ENCODE data around the gene GRM4.
"Not testable (repeated sequence)": the region's sequence is repeated elsewhere in the genome, so short reads cannot be mapped to it uniquely, and the experiment has no call there.

GRM4 gene

GRCh38 chr6:34018961-34019606 lies 126.8 kb downstream of the GRM4 start:
- no peaks in the 10 kb centered on the region; the same call in 1 of the 2 replicates for H3K27me3 ChIP-seq (ENCODE audit: low read length)
- no peaks in the 10 kb centered on the region for H3K36me3 ChIP-seq (ENCODE audit: low read length)
- no peaks in the 10 kb centered on the region for H3K9me2 ChIP-seq (replicated peaks; ENCODE audit: insufficient read depth, low read length)
- H3K79me2 ChIP-seq (ENCODE audit: insufficient read depth, low read length): no peaks in the 10 kb centered on the region
- no peaks in the 10 kb centered on the region for H3K9me3 ChIP-seq (ENCODE audit: insufficient read depth, low read length)
- H4K20me1 ChIP-seq (ENCODE audit: low read depth, low read length): no peaks in the 10 kb centered on the region
- H3K4me2 ChIP-seq (ENCODE audit: low read depth, low read length, poor library complexity, severe bottlenecking): no peak overlapping the region
- no peak for TF ChIP-seq CTCF (IDR thresholded peaks at IDR 0.05; ENCODE audit: insufficient read depth, low read length, poor library complexity, severe bottlenecking)
- no peak for TF ChIP-seq EZH2phosphoT487 (conservative IDR thresholded peaks at IDR 0.05; ENCODE audit: low read length)
- no peaks in the 10 kb centered on the region for H3F3A ChIP-seq (ENCODE audit: insufficient read depth)
- no peak overlapping the region for H3K9ac ChIP-seq (ENCODE audit: low read length)
- H2AFZ ChIP-seq (ENCODE audit: low read depth, low read length, severe bottlenecking): no peak overlapping the region
- no peak overlapping the region for H3K27ac ChIP-seq (ENCODE audit: low read depth, low read length)
- H3K4me3 ChIP-seq (ENCODE audit: insufficient read depth, low read length, poor library complexity, severe bottlenecking): no peak overlapping the region

- H3K4me3 ChIP-seq (ENCODE audit: insufficient read depth, low read length, poor library complexity, severe bottlenecking): no peak overlapping the region
- H3K4me2 ChIP-seq (ENCODE audit: low read depth, low read length, poor library complexity, severe bottlenecking): no peak overlapping the region
- no peaks in the 10 kb centered on the region for H3K9me2 ChIP-seq (replicated peaks; ENCODE audit: insufficient read depth, low read length)
- TF ChIP-seq CTCF (IDR thresholded peaks at IDR 0.05; ENCODE audit: insufficient read depth, low read length, poor library complexity, severe bottlenecking) (no peak), EZH2phosphoT487 (conservative IDR thresholded peaks at IDR 0.05; ENCODE audit: low read length) (no peak)
- H3K36me3 ChIP-seq (ENCODE audit: low read length): no peaks in the 10 kb centered on the region
- no peaks in the 10 kb centered on the region for H4K20me1 ChIP-seq (ENCODE audit: low read depth, low read length)
- no peaks in the 10 kb centered on the region for H3K9me3 ChIP-seq (ENCODE audit: insufficient read depth, low read length)
- H3K27ac ChIP-seq (ENCODE audit: low read depth, low read length): no peak overlapping the region
- no peak overlapping the region for H3K9ac ChIP-seq (ENCODE audit: low read length)
- no peaks in the 10 kb centered on the region for H3K79me2 ChIP-seq (ENCODE audit: insufficient read depth, low read length)
- H3K27me3 ChIP-seq (ENCODE audit: low read length): no peaks in the 10 kb centered on the region; the same call in 1 of the 2 replicates
- no peak overlapping the region for H2AFZ ChIP-seq (ENCODE audit: low read depth, low read length, severe bottlenecking)
- H3F3A ChIP-seq (ENCODE audit: insufficient read depth): no peaks in the 10 kb centered on the region
Measured at GRCh38 chr6:34018026-34018425, 127.9 kb downstream of the GRM4 start.

DNA sequence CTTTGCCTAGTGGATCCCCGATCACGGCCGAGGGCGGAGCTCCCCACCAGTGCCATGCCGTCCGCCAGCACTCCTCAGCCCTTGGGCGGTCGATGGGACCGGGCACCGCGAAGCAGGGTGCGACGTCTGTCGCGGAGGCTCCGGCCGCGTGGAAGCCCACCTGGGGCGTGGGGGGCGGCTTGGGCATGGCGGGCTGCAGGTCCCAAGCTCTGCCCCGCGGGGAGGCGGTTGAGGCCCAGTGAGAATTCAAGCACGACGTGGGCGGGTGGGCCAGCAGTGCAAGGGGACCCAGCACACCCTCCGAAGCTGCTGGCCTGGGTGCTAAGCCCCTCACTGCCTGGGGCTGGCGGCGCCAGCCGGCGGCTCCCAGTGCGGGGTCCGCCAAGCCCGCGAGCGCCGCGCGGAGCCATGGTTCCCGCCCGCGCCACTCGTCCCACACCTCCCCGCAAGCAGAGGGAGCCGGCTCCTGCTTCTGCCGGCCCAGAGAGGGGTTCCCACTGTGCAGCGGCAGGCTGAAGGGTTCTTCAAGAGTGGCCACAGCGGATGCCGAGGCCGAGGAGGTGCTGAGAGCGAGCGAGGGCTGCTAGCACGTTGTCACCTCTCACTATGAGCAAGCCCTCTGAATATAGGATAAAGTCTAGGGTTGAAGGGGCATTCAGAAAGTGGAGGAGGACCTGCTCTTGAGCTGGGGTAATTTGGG lies 128.6 kb downstream of the GRM4 start:
- Histone ChIP-seq H3K9ac (ENCODE audit: low read length) (no peak overlapping the region), H4K20me1 (ENCODE audit: low read depth, low read length) (no peaks in the 10 kb centered on the region), H3K36me3 (ENCODE audit: low read length) (no peaks in the 10 kb centered on the region), H2AFZ (ENCODE audit: low read depth, low read length, severe bottlenecking) (no peak overlapping the region), H3K27me3 (ENCODE audit: low read length) (no peaks in the 10 kb centered on the region; the same call in 1 of the 2 replicates), H3K9me3 (ENCODE audit: insufficient read depth, low read length) (no peaks in the 10 kb centered on the region), H3K4me3 (ENCODE audit: insufficient read depth, low read length, poor library complexity, severe bottlenecking) (no peak overlapping the region), H3K27ac (ENCODE audit: low read depth, low read length) (no peak overlapping the region), H3K9me2 (replicated peaks; ENCODE audit: insufficient read depth, low read length) (no peaks in the 10 kb centered on the region), H3F3A (ENCODE audit: insufficient read depth) (no peaks in the 10 kb centered on the region), H3K4me2 (ENCODE audit: low read depth, low read length, poor library complexity, severe bottlenecking) (no peak overlapping the region), H3K79me2 (ENCODE audit: insufficient read depth, low read length) (no peaks in the 10 kb centered on the region)
- no peak for TF ChIP-seq EZH2phosphoT487 (conservative IDR thresholded peaks at IDR 0.05; ENCODE audit: low read length)
- no peak for TF ChIP-seq CTCF (IDR thresholded peaks at IDR 0.05; ENCODE audit: insufficient read depth, low read length, poor library complexity, severe bottlenecking)

GRCh38 chr6:34016573-34016972 lies 129.3 kb downstream of the GRM4 start:
- H3K79me2 ChIP-seq (ENCODE audit: insufficient read depth, low read length); H3K9me3 ChIP-seq (ENCODE audit: insufficient read depth, low read length); H3K9ac ChIP-seq (ENCODE audit: low read length); H3K27me3 ChIP-seq (ENCODE audit: low read length); H3F3A ChIP-seq (ENCODE audit: insufficient read depth); H2AFZ ChIP-seq (ENCODE audit: low read depth, low read length, severe bottlenecking); H3K9me2 ChIP-seq (replicated peaks; ENCODE audit: insufficient read depth, low read length); H4K20me1 ChIP-seq (ENCODE audit: low read depth, low read length); H3K36me3 ChIP-seq (ENCODE audit: low read length); H3K27ac ChIP-seq (ENCODE audit: low read depth, low read length); H3K4me3 ChIP-seq (ENCODE audit: insufficient read depth, low read length, poor library complexity, severe bottlenecking); H3K4me2 ChIP-seq (ENCODE audit: low read depth, low read length, poor library complexity, severe bottlenecking): not testable (repeated sequence)

Measured in SU-DHL-6 (cell line).